ENCODE data around the gene ORAI3.

Gene ORAI3

DNA sequence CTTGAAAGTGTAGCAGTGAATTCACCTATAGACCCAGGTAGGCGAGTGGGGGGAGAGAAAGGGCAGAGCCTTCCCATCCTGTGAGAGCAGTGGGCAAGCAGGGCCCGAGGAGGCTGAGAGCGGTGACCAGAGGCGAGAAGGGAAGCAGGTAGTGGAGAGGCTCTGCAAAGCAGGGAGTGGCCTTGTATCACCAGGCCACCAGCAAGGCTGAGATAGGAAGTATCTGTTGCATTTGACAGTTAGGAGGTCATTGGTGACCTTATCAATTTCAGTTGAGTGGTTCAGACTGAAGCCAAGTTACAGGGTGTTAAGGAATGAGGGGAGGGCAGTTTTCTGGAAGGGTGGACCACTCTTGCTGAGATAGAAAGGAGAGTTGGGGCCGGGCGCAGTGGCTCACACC is 25.5 kb downstream of the ORAI3 start:
- no peak for FAIRE-seq

DNA sequence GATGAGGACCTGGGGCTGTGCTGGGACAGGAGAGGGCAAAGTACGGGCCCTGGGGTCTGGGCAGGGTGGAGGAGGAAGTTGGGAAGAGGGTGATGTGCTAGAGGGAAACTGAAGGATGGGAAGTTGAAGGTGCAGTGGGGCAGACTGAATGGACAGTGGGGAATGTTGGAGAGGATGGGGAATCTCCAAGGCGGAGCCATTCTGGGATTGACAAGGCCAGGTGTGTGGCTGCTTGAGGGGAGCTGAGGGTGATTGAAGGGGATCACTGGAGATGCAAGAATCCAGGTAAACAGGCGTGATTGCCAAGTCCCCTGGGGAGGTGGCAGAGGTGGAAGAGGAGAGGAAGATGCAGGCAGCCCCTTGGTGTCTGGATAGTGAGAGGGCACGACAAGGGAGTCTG is 27.6 kb downstream of the ORAI3 start:
- DNase-seq (ENCODE audit: insufficient read length, low spot score) (no peak), FAIRE-seq (no peak)
- TF ChIP-seq, protein P1, sequence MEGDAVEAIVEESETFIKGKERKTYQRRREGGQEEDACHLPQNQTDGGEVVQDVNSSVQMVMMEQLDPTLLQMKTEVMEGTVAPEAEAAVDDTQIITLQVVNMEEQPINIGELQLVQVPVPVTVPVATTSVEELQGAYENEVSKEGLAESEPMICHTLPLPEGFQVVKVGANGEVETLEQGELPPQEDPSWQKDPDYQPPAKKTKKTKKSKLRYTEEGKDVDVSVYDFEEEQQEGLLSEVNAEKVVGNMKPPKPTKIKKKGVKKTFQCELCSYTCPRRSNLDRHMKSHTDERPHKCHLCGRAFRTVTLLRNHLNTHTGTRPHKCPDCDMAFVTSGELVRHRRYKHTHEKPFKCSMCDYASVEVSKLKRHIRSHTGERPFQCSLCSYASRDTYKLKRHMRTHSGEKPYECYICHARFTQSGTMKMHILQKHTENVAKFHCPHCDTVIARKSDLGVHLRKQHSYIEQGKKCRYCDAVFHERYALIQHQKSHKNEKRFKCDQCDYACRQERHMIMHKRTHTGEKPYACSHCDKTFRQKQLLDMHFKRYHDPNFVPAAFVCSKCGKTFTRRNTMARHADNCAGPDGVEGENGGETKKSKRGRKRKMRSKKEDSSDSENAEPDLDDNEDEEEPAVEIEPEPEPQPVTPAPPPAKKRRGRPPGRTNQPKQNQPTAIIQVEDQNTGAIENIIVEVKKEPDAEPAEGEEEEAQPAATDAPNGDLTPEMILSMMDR (IDR thresholded peaks at IDR 0.05; ENCODE audit: insufficient read depth, missing control alignments) = no peak

More for the DNA sequence above, 25.5 kb downstream of the ORAI3 start:
- DNase-seq (ENCODE audit: insufficient read length, low spot score) = no peak
- TF ChIP-seq, protein P1 (IDR thresholded peaks at IDR 0.05; ENCODE audit: insufficient read depth, missing control alignments) = no peak

DNA sequence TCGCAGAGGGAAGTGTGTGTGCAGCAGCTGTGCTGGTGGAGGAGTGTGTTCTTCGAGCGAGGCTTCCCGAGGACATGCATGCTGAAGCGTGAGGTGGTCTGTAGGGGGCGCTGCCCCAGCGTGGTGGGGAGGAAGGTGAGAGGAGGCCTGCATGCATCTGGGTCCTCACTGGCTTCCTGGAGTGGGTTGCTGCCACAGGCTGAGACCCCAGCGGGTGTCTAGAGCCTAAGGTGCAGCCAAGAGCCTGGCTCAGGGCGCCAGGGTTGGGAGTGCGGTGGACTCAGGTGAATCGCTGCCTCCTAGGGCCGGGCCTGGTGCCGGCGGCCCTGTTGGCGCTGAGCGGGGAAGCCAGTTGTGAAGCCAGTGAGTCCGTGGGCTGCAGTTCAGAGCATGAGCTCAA is 28.6 kb downstream of the ORAI3 start:
- DNase-seq (ENCODE audit: insufficient read length, low spot score) = no peak
- TF ChIP-seq, protein P1 (IDR thresholded peaks at IDR 0.05; ENCODE audit: insufficient read depth, missing control alignments) = peak; percentile 25
- FAIRE-seq = no peak

DNA sequence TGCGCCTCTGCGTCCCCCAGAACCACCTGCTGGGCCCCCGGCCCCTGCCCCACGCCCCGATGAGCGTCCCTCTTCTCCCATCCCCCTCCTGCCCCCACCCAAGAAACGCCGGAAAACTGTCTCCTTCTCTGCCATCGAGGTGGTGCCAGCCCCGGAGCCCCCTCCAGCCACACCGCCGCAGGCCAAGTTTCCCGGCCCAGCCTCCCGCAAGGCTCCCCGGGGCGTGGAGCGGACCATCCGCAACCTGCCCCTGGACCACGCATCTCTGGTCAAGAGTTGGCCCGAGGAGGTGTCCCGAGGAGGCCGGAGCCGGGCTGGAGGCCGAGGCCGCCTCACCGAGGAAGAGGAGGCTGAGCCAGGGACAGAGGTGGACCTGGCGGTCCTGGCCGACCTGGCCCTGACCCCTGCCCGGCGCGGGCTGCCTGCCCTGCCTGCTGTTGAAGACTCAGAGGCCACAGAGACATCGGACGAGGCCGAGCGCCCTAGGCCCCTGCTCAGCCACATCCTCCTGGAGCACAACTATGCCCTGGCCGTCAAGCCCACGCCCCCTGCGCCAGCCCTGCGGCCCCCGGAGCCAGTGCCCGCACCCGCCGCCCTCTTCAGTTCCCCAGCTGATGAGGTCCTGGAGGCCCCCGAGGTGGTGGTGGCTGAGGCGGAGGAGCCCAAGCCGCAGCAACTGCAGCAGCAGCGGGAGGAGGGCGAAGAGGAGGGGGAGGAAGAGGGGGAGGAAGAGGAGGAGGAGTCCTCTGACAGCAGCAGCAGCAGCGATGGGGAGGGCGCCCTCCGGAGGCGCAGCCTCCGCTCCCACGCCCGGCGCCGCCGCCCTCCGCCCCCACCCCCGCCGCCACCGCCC is 30.5 kb downstream of the ORAI3 start:
- no peak for FAIRE-seq
- TF ChIP-seq, protein P1 (IDR thresholded peaks at IDR 0.05; ENCODE audit: insufficient read depth, missing control alignments) = no peak
- no peak for DNase-seq (ENCODE audit: insufficient read length, low spot score)

DNA sequence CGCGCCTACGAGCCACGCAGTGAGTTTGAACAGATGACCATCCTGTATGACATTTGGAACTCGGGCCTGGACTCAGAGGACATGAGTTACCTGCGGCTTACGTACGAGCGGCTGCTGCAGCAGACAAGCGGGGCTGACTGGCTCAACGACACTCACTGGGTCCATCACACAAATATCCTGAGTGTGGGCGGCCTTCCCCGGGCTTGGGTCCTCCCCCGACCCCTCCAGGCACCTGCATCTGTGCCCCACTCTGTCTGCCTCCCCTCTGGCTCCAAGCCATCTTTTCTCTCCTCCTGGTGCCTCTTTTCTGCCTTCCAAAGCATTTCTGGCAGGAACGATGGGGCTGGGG is 31.1 kb downstream of the ORAI3 start:
- no peak for FAIRE-seq
- TF ChIP-seq, protein P1 (IDR thresholded peaks at IDR 0.05; ENCODE audit: insufficient read depth, missing control alignments) = no peak

DNA sequence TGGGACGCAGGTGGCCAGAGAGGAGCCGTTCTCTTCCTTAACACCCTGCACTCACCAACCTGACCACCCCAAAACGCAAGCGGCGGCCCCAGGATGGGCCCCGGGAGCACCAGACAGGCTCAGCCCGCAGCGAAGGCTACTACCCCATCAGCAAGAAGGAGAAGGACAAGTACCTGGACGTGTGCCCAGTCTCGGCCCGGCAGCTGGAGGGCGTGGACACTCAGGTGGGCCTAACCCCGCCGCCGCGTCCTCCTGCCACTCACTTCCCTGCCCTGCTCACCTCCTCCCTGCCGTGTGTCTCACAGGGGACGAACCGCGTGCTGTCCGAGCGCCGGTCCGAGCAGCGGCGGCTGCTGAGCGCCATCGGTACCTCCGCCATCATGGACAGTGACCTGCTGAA is 31.6 kb downstream of the ORAI3 start:
- no peak for FAIRE-seq

More for the DNA sequence above, 31.1 kb downstream of the ORAI3 start:
- DNase-seq (ENCODE audit: insufficient read length, low spot score) = no peak

DNA sequence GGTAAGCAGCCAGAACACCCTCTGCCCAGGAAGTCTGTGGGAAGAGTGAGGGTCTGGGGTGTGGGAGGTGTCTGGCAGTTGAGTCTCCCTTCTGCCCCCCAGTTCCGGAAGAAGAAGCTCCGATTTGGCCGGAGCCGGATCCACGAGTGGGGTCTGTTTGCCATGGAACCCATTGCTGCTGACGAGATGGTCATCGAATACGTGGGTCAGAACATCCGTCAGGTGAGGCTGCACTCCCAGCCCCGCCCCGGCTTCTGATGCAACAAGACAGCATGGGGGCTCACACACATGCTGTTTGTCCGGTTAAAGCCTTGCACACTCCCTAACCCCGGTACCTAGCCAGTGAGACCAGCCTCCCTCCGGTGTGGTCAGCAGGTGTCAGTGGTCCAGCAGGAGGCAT is 32.1 kb downstream of the ORAI3 start:
- FAIRE-seq = no peak

More for the DNA sequence above, 31.6 kb downstream of the ORAI3 start:
- DNase-seq (ENCODE audit: insufficient read length, low spot score) = no peak
- TF ChIP-seq, protein P1 (IDR thresholded peaks at IDR 0.05; ENCODE audit: insufficient read depth, missing control alignments) = no peak

More for the DNA sequence above, 32.1 kb downstream of the ORAI3 start:
- TF ChIP-seq, protein P1 (IDR thresholded peaks at IDR 0.05; ENCODE audit: insufficient read depth, missing control alignments) = no peak
- DNase-seq (ENCODE audit: insufficient read length, low spot score) = no peak

Measured in D721Med (cell line).